HEK293 (cell line): ENCODE data around the gene AP1S1.
A peak's percentile ranks its signal among the peaks of the same experiment; 100 is the strongest.

Source experiments
- CTCF ChIA-PET: fragments of 350-600 bp; formaldehyde crosslinking; extraction: SDS; loops from one replicate; lab custom pipeline; 2021; ENCODE audit warnings: antibody characterized with exemption; lab: Yijun Ruan, JAX
- POLR2A ChIA-PET: fragments of 300-600 bp; formaldehyde crosslinking; extraction: SDS; loops from one replicate; lab custom pipeline; 2020; ENCODE audit warnings: antibody characterized with exemption, inconsistent platforms; lab: Yijun Ruan, JAX
- H3K27ac ChIP-seq: fragments of 200-500 bp; sonication (Bioruptor generic); 2 replicates; pipeline ENCODE4 v1.5.1; 2014; ENCODE audit warnings: low read depth, low read length, control low read depth, inconsistent platforms; ENCODE audit errors: extremely low read depth
- H3K36me3 ChIP-seq, 2 experiments: fragments of 200-500 bp in 1 of 2; sonication (Bioruptor generic) in 1 of 2; 1 replicate in 1 of 2; 2 replicates in 1 of 2; pipeline ENCODE4 v1.5.1; 2014 to 2017; ENCODE audit warnings: inconsistent platforms in 2 of 2, low read length in 2 of 2; ENCODE audit not compliant: control insufficient read depth in 2 of 2, insufficient read depth in 1 of 2
- H3K4me1 ChIP-seq: fragments of 200-500 bp; sonication (Bioruptor generic); 2 replicates; pipeline ENCODE4 v1.5.1; 2014; ENCODE audit warnings: mild to moderate bottlenecking, low read length, inconsistent platforms; ENCODE audit not compliant: control insufficient read depth, insufficient read depth
- H3K4me3 ChIP-seq: 2 replicates; pipeline ENCODE4 v1.5.1; 2011; ENCODE audit warnings: low read depth, mild to moderate bottlenecking, control low read depth, low read length, moderate library complexity
- H3K9me3 ChIP-seq: fragments of 200-500 bp; sonication (Bioruptor generic); 2 replicates; pipeline ENCODE4 v1.5.1; 2014; ENCODE audit warnings: low read depth, low read length, inconsistent platforms; ENCODE audit not compliant: control insufficient read depth, insufficient read depth
- CTCF ChIP-seq: fragments of 450-650 bp; formaldehyde crosslinking; IDR thresholded peaks from 2 replicates; pipeline ENCODE4 v1.5.1; 2016; ENCODE audit warnings: missing biosample characterization, missing genetic modification characterization
- IKZF3 ChIP-seq: fragments of 450-650 bp; IDR thresholded peaks from 2 replicates; pipeline ENCODE4 v1.5.0; 2018; ENCODE audit warnings: missing biosample characterization, mild to moderate bottlenecking, missing genetic modification characterization, moderate library complexity
- KLF8 ChIP-seq: fragments of 450-650 bp; formaldehyde crosslinking; IDR thresholded peaks from 2 replicates; pipeline ENCODE4 v1.5.1; 2016; ENCODE audit warnings: missing biosample characterization, missing genetic modification characterization
- REST ChIP-seq: fragments of 450-650 bp; formaldehyde crosslinking; IDR thresholded peaks from 2 replicates; pipeline ENCODE4 v1.5.1; 2016; ENCODE audit warnings: missing biosample characterization, missing genetic modification characterization
- ZFP69B ChIP-seq: fragments of 450-650 bp; formaldehyde crosslinking; IDR thresholded peaks from 2 replicates; pipeline ENCODE4 v1.5.1; 2016; ENCODE audit warnings: missing biosample characterization, missing genetic modification characterization
- ZNF112 ChIP-seq: fragments of 450-650 bp; formaldehyde crosslinking; IDR thresholded peaks from 2 replicates; pipeline ENCODE4 v1.5.0; 2017; ENCODE audit warnings: missing biosample characterization, missing genetic modification characterization
- ZNF121 ChIP-seq: fragments of 450-650 bp; formaldehyde crosslinking; IDR thresholded peaks from 2 replicates; pipeline ENCODE4 v1.5.1; 2016; ENCODE audit warnings: missing biosample characterization, missing genetic modification characterization
- ZNF146 ChIP-seq: fragments of 450-650 bp; formaldehyde crosslinking; IDR thresholded peaks from 2 replicates; pipeline ENCODE4 v1.5.1; 2016; ENCODE audit warnings: missing biosample characterization, missing genetic modification characterization
- ZNF155 ChIP-seq: fragments of 450-650 bp; formaldehyde crosslinking; IDR thresholded peaks from 2 replicates; pipeline ENCODE4 v1.5.1; 2016; ENCODE audit warnings: missing biosample characterization, missing genetic modification characterization
- ZNF302 ChIP-seq: fragments of 450-650 bp; formaldehyde crosslinking; IDR thresholded peaks from 2 replicates; pipeline ENCODE4 v1.5.1; 2016; ENCODE audit warnings: missing biosample characterization, missing genetic modification characterization, low read depth
- ZNF341 ChIP-seq: fragments of 450-650 bp; formaldehyde crosslinking; IDR thresholded peaks from 2 replicates; pipeline ENCODE4; 2016; ENCODE audit warnings: low read depth, missing biosample characterization, missing genetic modification characterization
- ZNF449 ChIP-seq: fragments of 450-650 bp; formaldehyde crosslinking; IDR thresholded peaks from 2 replicates; pipeline ENCODE4 v1.5.1; 2017; ENCODE audit warnings: missing biosample characterization, mild to moderate bottlenecking, missing genetic modification characterization, moderate library complexity
- ZNF510 ChIP-seq: fragments of 450-650 bp; formaldehyde crosslinking; IDR thresholded peaks from 2 replicates; pipeline ENCODE4 v1.5.1; 2018; ENCODE audit warnings: mild to moderate bottlenecking, missing genetic modification characterization, missing biosample characterization; ENCODE audit not compliant: insufficient replicate concordance
- ZNF513 ChIP-seq: fragments of 450-650 bp; IDR thresholded peaks from 2 replicates; pipeline ENCODE4 v1.5.1; 2018; ENCODE audit warnings: missing biosample characterization, missing genetic modification characterization
- ZNF518A ChIP-seq: fragments of 450-650 bp; formaldehyde crosslinking; conservative IDR thresholded peaks from 2 replicates; pipeline ENCODE4 v1.5.1; 2016; ENCODE audit warnings: low read depth, missing biosample characterization, missing genetic modification characterization
- ZNF555 ChIP-seq: fragments of 450-650 bp; formaldehyde crosslinking; conservative IDR thresholded peaks from 2 replicates; pipeline ENCODE4 v1.5.1; 2017; ENCODE audit warnings: missing biosample characterization, mild to moderate bottlenecking, missing genetic modification characterization, inconsistent platforms
- ZNF560 ChIP-seq: fragments of 450-650 bp; formaldehyde crosslinking; IDR thresholded peaks from 2 replicates; pipeline ENCODE4 v1.5.1; 2017; ENCODE audit warnings: missing biosample characterization, missing genetic modification characterization, borderline replicate concordance
- ZNF645 ChIP-seq: fragments of 450-650 bp; formaldehyde crosslinking; IDR thresholded peaks from 2 replicates; pipeline ENCODE4; 2016; ENCODE audit warnings: missing biosample characterization, missing genetic modification characterization
- ZNF747 ChIP-seq: fragments of 450-650 bp; formaldehyde crosslinking; IDR thresholded peaks from 2 replicates; pipeline ENCODE4 v1.5.1; 2016; ENCODE audit warnings: missing biosample characterization, missing genetic modification characterization
- ZNF830 ChIP-seq: fragments of 450-650 bp; IDR thresholded peaks from 2 replicates; pipeline ENCODE4 v1.5.0; 2018; ENCODE audit warnings: missing biosample characterization, missing genetic modification characterization, low read depth, mild to moderate bottlenecking, moderate library complexity
- ZSCAN30 ChIP-seq: fragments of 450-650 bp; IDR thresholded peaks from 2 replicates; pipeline ENCODE4 v1.5.1; 2018; ENCODE audit warnings: missing biosample characterization, mild to moderate bottlenecking, missing genetic modification characterization, moderate library complexity

The AP1S1 gene

GRCh38 chr7:101164071-101164840 lies 10.0 kb downstream of the AP1S1 start:
- CTCF ChIA-PET: interaction anchor here (0.8 kb wide), 1 partner anchor 20 kb away, joined by 4 read pairs; no protein-coding TSS in a partner anchor
- TF ChIP-seq ZNF510 (tag by site-specific recombination) (no peak), ZNF645 (no peak), ZNF121 (tag by site-specific recombination) (peak; percentile 24; the same call in 1 of the 2 replicates), ZNF146 (no peak), IKZF3 (0 out of 2 replicates have a peak, but pooled peaks have one; percentile 15), ZNF555 (tag by site-specific recombination) (no peak), ZFP69B (tag by site-specific recombination) (no peak), ZSCAN30 (tag by site-specific recombination) (no peak), ZNF155 (tag by site-specific recombination) (no peak), CTCF (no peak), ZNF560 (tag by site-specific recombination) (no peak), ZNF518A (tag by site-specific recombination) (no peak), ZNF449 (tag by site-specific recombination) (no peak), ZNF341 (0 out of 2 replicates have a peak, but pooled peaks have one; percentile 9), ZNF302 (no peak), ZNF747 (tag by site-specific recombination) (no peak), ZNF830 (tag by site-specific recombination) (no peak), KLF8 (0 out of 2 replicates have a peak, but pooled peaks have one; percentile 12), REST (peak; percentile 97), ZNF513 (no peak), ZNF112 (tag by site-specific recombination) (no peak)

More at GRCh38 chr7:101164071-101164840, 10.0 kb downstream of the AP1S1 start:
- no peaks in the 10 kb centered on the region for H3K9me3 ChIP-seq
- H3K36me3 ChIP-seq: peaks cover 3% of the 10 kb centered on the region in 2 experiments; a peak in 2 of 3 replicates
- peaks cover 18% of the 10 kb centered on the region for H3K4me1 ChIP-seq
- H3K4me3 ChIP-seq: peak overlapping the region; percentile 13; the same call in 1 of the 2 replicates
- POLR2A ChIA-PET: interaction anchor here (0.7 to 1.2 kb wide), 3 partner anchors 10 to 38 kb away, joined by 3 to 4 read pairs (median 3); partner anchors contain the start of gene SERPINE1
- no peak overlapping the region for H3K27ac ChIP-seq
